UCSD-AML1 (cell line): Measurements from ENCODE around the gene RTN4.
"Not testable (repeated sequence)": the region's sequence is repeated elsewhere in the genome, so short reads cannot be mapped to it uniquely, and the experiment has no call there.

Experiments
- DNase-seq: peaks from one replicate; lab custom pipeline; 2025; ENCODE audit not compliant: unreplicated experiment; lab: John Stamatoyannopoulos, UW

RTN4 gene

GRCh38 chr2:55010915-55011314 is 39.3 kb downstream of the RTN4 start:
- DNase-seq: no peak

- DNase-seq: peak; percentile 13
These were observed 40.1 kb downstream of the RTN4 start for GRCh38 chr2:55010149-55010591.

- no peak for DNase-seq
These were observed 40.8 kb downstream of the RTN4 start for GRCh38 chr2:55009277-55010060.

- DNase-seq: no peak
These were observed 43.9 kb downstream of the RTN4 start for GRCh38 chr2:55006306-55006705.

- no peak for DNase-seq
These were observed 46.3 kb downstream of the RTN4 start for GRCh38 chr2:55003706-55004639.

GRCh38 chr2:55001716-55002115 is 48.5 kb downstream of the RTN4 start:
- no peak for DNase-seq

GRCh38 chr2:55000341-55000740 is 49.9 kb downstream of the RTN4 start:
- DNase-seq: no peak

GRCh38 chr2:54999182-54999581 is 51.1 kb downstream of the RTN4 start:
- no peak for DNase-seq

- DNase-seq: no peak
These were observed 52.4 kb downstream of the RTN4 start for GRCh38 chr2:54997826-54998225.

GRCh38 chr2:54995553-54995952 is 54.7 kb downstream of the RTN4 start:
- no peak for DNase-seq

- not testable (repeated sequence) for DNase-seq
These were observed 59.6 kb downstream of the RTN4 start for GRCh38 chr2:54990694-54991093.

- DNase-seq: no peak
These were observed 61.6 kb downstream of the RTN4 start for GRCh38 chr2:54988612-54989011.

- no peak for DNase-seq
These were observed 64.0 kb downstream of the RTN4 start for GRCh38 chr2:54986264-54986663.

- no peak for DNase-seq
These were observed 65.8 kb downstream of the RTN4 start for GRCh38 chr2:54984476-54984875.

- DNase-seq: no peak
These were observed 66.7 kb downstream of the RTN4 start for GRCh38 chr2:54983345-54984220.

- DNase-seq: no peak
These were observed 68.9 kb downstream of the RTN4 start for GRCh38 chr2:54981385-54981784.

- no peak for DNase-seq
These were observed 70.8 kb downstream of the RTN4 start for GRCh38 chr2:54979321-54980044.

GRCh38 chr2:54977149-54977548 is 73.1 kb downstream of the RTN4 start:
- DNase-seq: no peak

GRCh38 chr2:54975598-54976492 is 74.4 kb downstream of the RTN4 start:
- DNase-seq: no peak
